ENCODE data around the gene AP1B1. TPM values are rescaled to one million over a fixed set of nuclear protein-coding genes. Genes with fewer than 3 reads are reported as not detected.

Gene AP1B1
- polyA plus RNA-seq, 2 of the 4 experiments (the other 2 are of a cell fraction) = 22.5 to 27.0 TPM

DNA sequence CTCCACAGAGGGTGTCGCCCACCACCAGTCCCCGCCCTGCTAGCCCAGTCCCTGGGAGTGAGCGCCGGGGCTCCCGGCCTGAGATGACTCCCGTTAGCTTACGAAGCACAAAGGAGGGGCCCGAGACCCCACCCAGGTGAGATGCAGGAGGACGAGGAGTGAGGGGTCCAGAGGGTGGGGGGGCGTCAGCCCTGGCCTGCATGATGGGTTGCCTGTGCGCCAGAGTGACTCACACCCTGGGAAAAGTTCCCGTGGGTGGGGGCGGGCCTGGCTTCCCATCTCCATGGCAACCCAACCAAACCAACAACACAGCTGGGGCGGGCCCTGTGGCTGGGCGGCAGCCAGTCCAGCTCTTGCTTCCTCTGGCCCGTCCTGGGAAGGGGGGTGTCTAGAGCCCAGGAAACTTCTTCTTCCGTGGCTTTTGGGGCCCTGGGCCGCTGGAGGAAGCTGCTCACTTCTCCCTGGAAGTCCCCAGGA is 77.5 kb downstream of the AP1B1 start:
- WGBS (ENCODE audit: missing lambda C conversion rate) = 17% methylated on average over 6 of the region's 18 CpGs
- ATAC-seq = peak; percentile 57 to 72
- POLR2A ChIA-PET = no interaction called here
- FAIRE-seq = no peak
- Histone ChIP-seq H3K9me3 (no peaks in the 10 kb centered on the region), H3K4me2 (peak overlapping the region; percentile 82), H3K27ac (peak overlapping the region; percentile 46 to 81; a peak in 4 of 6 replicates), H3K4me3 (no peak overlapping the region), H3K4me1 (peaks cover 47% of the 10 kb centered on the region)
- peak; percentile 88 to 91 for DNase-seq (ENCODE audit: low read depth in 1 of 2, low spot score in 1 of 2)
- no peak for TF ChIP-seq RARB (CRISPR knock-in tag; IDR thresholded peaks at IDR 0.05)
- no peak for TF ChIP-seq FOSL2 (IDR thresholded peaks at IDR 0.05)
- TF ChIP-seq FOSL2 (CRISPR knock-in tag; IDR thresholded peaks at IDR 0.05) = peak; percentile 82
- CTCF ChIA-PET = interaction anchor here (2.8 to 2.9 kb wide), 2 partner anchors 10 to 49 kb away, joined by 11 to 13 read pairs; no protein-coding TSS in a partner anchor

DNA sequence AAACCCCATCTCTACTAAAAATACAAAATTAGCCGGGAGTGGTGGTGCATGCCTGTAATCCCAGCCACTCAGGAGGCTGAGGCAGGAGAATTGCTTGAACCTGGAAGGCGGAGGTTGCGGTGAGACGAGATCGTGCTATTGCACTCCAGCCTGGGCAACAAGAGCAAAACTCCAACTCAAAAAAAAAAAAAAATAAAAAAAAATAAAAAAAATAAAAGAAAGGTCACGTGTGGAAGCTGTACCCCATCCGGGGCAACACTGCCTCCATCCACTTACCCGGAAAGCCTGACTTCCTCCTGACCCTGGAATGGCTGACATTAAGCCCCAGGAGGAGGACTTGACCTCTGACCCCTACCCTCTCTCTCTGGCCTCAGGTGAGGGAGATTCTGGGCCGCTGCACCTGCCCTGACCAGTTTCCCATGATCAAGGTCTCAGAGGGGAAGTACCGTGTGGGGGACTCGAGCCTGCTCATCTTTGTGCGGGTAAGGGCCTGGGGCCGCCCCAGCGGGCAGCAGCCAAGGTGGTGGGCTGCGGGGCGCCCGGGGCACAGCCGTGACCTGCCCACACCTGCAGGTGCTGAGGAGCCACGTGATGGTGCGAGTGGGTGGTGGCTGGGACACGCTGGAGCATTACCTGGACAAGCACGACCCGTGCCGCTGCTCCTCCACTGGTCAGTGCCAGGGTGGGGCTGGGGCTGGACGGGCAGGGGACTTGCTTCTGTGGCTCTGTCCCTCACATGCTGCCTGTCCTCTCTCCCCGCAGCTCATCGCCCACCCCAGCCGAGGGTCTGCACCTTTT is 78.1 kb downstream of the AP1B1 start:
- peak in 1 of 2 experiments; percentile 0; a peak in 2 of 6 replicates for ATAC-seq
- TF ChIP-seq MAZ (IDR thresholded peaks at IDR 0.05; ENCODE audit: borderline replicate concordance, low read depth, low read length) = no peak
- no peak for TF ChIP-seq ZC3H11A (IDR thresholded peaks at IDR 0.05)
- no peak for TF ChIP-seq CHD2 (IDR thresholded peaks at IDR 0.05; ENCODE audit: low read length, partially characterized antibody)
- TF ChIP-seq FOXS1 (CRISPR knock-in tag; IDR thresholded peaks at IDR 0.05) = no peak
- no peak for TF ChIP-seq EHF (CRISPR knock-in tag; IDR thresholded peaks at IDR 0.05)
- TF ChIP-seq HOXA7 (CRISPR knock-in tag; IDR thresholded peaks at IDR 0.05) = no peak
- TF ChIP-seq ZSCAN20 (CRISPR knock-in tag; IDR thresholded peaks at IDR 0.05) = no peak
- no peak for TF ChIP-seq RNF2 (IDR thresholded peaks at IDR 0.05; ENCODE audit: borderline replicate concordance, low read depth)
- TF ChIP-seq NPAS2 (CRISPR knock-in tag; IDR thresholded peaks at IDR 0.05; ENCODE audit: borderline replicate concordance) = no peak
- no peak for TF ChIP-seq NR3C1 (IDR thresholded peaks at IDR 0.05)
- TF ChIP-seq, protein P1, sequence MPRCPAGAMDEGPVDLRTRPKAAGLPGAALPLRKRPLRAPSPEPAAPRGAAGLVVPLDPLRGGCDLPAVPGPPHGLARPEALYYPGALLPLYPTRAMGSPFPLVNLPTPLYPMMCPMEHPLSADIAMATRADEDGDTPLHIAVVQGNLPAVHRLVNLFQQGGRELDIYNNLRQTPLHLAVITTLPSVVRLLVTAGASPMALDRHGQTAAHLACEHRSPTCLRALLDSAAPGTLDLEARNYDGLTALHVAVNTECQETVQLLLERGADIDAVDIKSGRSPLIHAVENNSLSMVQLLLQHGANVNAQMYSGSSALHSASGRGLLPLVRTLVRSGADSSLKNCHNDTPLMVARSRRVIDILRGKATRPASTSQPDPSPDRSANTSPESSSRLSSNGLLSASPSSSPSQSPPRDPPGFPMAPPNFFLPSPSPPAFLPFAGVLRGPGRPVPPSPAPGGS (IDR thresholded peaks at IDR 0.05) = no peak
- TF ChIP-seq EHMT2 (IDR thresholded peaks at IDR 0.05; ENCODE audit: low read depth) = no peak
- TF ChIP-seq CEBPB (IDR thresholded peaks at IDR 0.05) = no peak
- no peak for TF ChIP-seq ESRRA (IDR thresholded peaks at IDR 0.05; ENCODE audit: borderline replicate concordance, low read length)
- Histone ChIP-seq H3K9me3 (no peaks in the 10 kb centered on the region), H3K27ac (peak overlapping the region; percentile 46 to 81; a peak in 4 of 6 replicates), H3K4me1 (peaks cover 50% of the 10 kb centered on the region), H3K4me2 (peak overlapping the region; percentile 82), H3K4me3 (no peak overlapping the region)
- no peak for DNase-seq (ENCODE audit: low read depth in 1 of 2, low spot score in 1 of 2)
- FAIRE-seq = no peak
- WGBS (ENCODE audit: missing lambda C conversion rate) = 62% methylated on average over 16 of the region's 28 CpGs
- POLR2A ChIA-PET = no interaction called here
- CTCF ChIA-PET = interaction anchor here (2.8 to 2.9 kb wide), 2 partner anchors 10 to 49 kb away, joined by 11 to 13 read pairs; no protein-coding TSS in a partner anchor

DNA sequence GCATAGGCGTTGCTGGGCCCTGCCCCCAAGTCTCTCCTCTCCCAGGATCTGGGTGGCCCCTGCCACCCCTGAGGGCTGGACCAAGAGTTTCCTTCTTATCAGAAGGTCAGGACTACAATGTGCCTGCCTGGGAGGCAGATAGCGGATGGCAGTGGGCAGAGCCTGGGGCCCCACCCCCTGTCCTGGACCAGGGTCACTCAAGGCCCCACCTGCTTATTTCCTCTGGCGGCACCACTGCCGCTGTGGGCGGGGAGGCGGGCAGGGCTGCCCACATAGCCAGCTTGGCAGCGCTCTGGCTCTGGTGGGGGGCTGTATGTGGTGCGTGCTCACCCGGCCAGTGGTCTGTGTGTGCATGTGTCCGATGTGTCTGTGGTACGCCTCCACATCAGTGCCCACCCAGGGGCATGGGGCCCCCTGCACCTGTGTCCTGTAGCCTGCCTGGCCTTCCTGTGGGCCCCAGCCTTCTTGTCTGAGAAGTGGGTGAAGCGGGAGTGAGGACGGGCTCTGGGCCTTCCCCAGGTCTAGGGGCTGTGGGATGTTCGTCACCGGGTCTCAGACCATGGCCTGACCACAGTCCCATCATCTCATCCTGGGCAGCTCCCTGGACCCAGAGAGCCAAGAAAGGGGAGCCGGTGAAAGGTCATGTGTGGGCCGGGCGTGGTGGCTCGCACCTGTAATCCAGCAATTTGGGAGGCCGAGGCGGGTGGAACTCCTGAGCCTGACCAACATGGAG is 78.9 kb downstream of the AP1B1 start:
- WGBS (ENCODE audit: missing lambda C conversion rate) = 88% methylated on average over 12 of the region's 21 CpGs
- Histone ChIP-seq H3K4me2 (peak overlapping the region; percentile 94; the same call in 2 of the 3 replicates), H3K27ac (peak overlapping the region in 1 of 2 experiments; percentile 30; a peak in 2 of 6 replicates), H3K4me3 (no peak overlapping the region), H3K4me1 (peaks cover 46% of the 10 kb centered on the region), H3K9me3 (no peaks in the 10 kb centered on the region)
- TF ChIP-seq, protein P2, sequence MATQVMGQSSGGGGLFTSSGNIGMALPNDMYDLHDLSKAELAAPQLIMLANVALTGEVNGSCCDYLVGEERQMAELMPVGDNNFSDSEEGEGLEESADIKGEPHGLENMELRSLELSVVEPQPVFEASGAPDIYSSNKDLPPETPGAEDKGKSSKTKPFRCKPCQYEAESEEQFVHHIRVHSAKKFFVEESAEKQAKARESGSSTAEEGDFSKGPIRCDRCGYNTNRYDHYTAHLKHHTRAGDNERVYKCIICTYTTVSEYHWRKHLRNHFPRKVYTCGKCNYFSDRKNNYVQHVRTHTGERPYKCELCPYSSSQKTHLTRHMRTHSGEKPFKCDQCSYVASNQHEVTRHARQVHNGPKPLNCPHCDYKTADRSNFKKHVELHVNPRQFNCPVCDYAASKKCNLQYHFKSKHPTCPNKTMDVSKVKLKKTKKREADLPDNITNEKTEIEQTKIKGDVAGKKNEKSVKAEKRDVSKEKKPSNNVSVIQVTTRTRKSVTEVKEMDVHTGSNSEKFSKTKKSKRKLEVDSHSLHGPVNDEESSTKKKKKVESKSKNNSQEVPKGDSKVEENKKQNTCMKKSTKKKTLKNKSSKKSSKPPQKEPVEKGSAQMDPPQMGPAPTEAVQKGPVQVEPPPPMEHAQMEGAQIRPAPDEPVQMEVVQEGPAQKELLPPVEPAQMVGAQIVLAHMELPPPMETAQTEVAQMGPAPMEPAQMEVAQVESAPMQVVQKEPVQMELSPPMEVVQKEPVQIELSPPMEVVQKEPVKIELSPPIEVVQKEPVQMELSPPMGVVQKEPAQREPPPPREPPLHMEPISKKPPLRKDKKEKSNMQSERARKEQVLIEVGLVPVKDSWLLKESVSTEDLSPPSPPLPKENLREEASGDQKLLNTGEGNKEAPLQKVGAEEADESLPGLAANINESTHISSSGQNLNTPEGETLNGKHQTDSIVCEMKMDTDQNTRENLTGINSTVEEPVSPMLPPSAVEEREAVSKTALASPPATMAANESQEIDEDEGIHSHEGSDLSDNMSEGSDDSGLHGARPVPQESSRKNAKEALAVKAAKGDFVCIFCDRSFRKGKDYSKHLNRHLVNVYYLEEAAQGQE (IDR thresholded peaks at IDR 0.05) = no peak
- TF ChIP-seq, protein P3, sequence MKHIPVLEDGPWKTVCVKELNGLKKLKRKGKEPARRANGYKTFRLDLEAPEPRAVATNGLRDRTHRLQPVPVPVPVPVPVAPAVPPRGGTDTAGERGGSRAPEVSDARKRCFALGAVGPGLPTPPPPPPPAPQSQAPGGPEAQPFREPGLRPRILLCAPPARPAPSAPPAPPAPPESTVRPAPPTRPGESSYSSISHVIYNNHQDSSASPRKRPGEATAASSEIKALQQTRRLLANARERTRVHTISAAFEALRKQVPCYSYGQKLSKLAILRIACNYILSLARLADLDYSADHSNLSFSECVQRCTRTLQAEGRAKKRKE (CRISPR knock-in tag; IDR thresholded peaks at IDR 0.05; ENCODE audit: low read depth) = no peak
- no peak for TF ChIP-seq HEYL (CRISPR knock-in tag; IDR thresholded peaks at IDR 0.05)
- no peak for TF ChIP-seq MYC (IDR thresholded peaks at IDR 0.05; ENCODE audit: borderline replicate concordance, low read length)
- TF ChIP-seq KDM5A (IDR thresholded peaks at IDR 0.05) = no peak
- TF ChIP-seq, protein P4, sequence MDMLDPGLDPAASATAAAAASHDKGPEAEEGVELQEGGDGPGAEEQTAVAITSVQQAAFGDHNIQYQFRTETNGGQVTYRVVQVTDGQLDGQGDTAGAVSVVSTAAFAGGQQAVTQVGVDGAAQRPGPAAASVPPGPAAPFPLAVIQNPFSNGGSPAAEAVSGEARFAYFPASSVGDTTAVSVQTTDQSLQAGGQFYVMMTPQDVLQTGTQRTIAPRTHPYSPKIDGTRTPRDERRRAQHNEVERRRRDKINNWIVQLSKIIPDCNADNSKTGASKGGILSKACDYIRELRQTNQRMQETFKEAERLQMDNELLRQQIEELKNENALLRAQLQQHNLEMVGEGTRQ (IDR thresholded peaks at IDR 0.05) = no peak
- FAIRE-seq = no peak
- ATAC-seq = no peak
- no peak for DNase-seq (ENCODE audit: low read depth in 1 of 2, low spot score in 1 of 2)
- POLR2A ChIA-PET = no interaction called here
- CTCF ChIA-PET = interaction anchor here (0.9 kb wide), 1 partner anchor 49 kb away, joined by 3 read pairs; no protein-coding TSS in a partner anchor

Data from A549 (cell line).